GM19467 (cell line): Measurements from ENCODE around the gene CTDSPL.
A peak's percentile ranks its signal among the peaks of the same experiment; 100 is the strongest.
"Not testable (repeated sequence)": the region's sequence is repeated elsewhere in the genome, so short reads cannot be mapped to it uniquely, and the experiment has no call there.

Experiments
- ATAC-seq: cut with Tn5 transposase; IDR thresholded peaks from one replicate; pipeline ENCODE4 v1.9.1; 2021; ENCODE audit warnings: mild to moderate bottlenecking, moderate library complexity; ENCODE audit not compliant: unreplicated experiment

CTDSPL gene

GRCh38 chr3:37985637-37986320 is 124.1 kb downstream of the CTDSPL start:
- no peak for ATAC-seq

GRCh38 chr3:37986479-37987314 is 125.0 kb downstream of the CTDSPL start:
- ATAC-seq, result no peak

- no peak for ATAC-seq
Measured at GRCh38 chr3:37987315-37987697, 125.6 kb downstream of the CTDSPL start.

GRCh38 chr3:37987751-37988179 is 126.1 kb downstream of the CTDSPL start:
- no peak for ATAC-seq

GRCh38 chr3:37988376-37988775 is 126.7 kb downstream of the CTDSPL start:
- not testable (repeated sequence) for ATAC-seq

GRCh38 chr3:37988931-37989525 is 127.3 kb downstream of the CTDSPL start:
- ATAC-seq, result no peak

GRCh38 chr3:37989821-37990480 is 128.3 kb downstream of the CTDSPL start:
- no peak for ATAC-seq

GRCh38 chr3:37990527-37990926 is 128.8 kb downstream of the CTDSPL start, which contains the start of gene VILL:
VILL (plus strand) TSS chr3:37990786; CDS start chr3:37993673, 2,887 bp downstream.
- ATAC-seq, result no peak

- ATAC-seq, result no peak
Measured at GRCh38 chr3:37991109-37991508, 129.4 kb downstream of the CTDSPL start.

GRCh38 chr3:37991823-37992222 is 130.1 kb downstream of the CTDSPL start:
- no peak for ATAC-seq

- no peak for ATAC-seq
Measured at GRCh38 chr3:37992271-37993066, 130.8 kb downstream of the CTDSPL start.

GRCh38 chr3:37993067-37993455 is 131.4 kb downstream of the CTDSPL start:
- ATAC-seq, result no peak

GRCh38 chr3:37993460-37993819 is 131.8 kb downstream of the CTDSPL start:
- ATAC-seq, result no peak

GRCh38 chr3:37993820-37994638 is 132.3 kb downstream of the CTDSPL start:
- ATAC-seq, result peak; percentile 48

GRCh38 chr3:37994639-37994972 is 132.9 kb downstream of the CTDSPL start:
- ATAC-seq, result no peak

- ATAC-seq, result no peak
Measured at GRCh38 chr3:37995652-37996641, 134.3 kb downstream of the CTDSPL start.

GRCh38 chr3:37996785-37997301 is 135.2 kb downstream of the CTDSPL start:
- peak; percentile 39 for ATAC-seq

GRCh38 chr3:37997342-37997741 is 135.7 kb downstream of the CTDSPL start:
- no peak for ATAC-seq
